T1000 (cell line): ENCODE results near the gene MPC1.
"Not testable (repeated sequence)": the region's sequence is repeated elsewhere in the genome, so short reads cannot be mapped to it uniquely, and the experiment has no call there.

Source experiments
- DNase-seq: peaks from one replicate; lab custom pipeline; 2025; ENCODE audit warnings: mixed read lengths; lab: John Stamatoyannopoulos, UW

Gene MPC1

DNA sequence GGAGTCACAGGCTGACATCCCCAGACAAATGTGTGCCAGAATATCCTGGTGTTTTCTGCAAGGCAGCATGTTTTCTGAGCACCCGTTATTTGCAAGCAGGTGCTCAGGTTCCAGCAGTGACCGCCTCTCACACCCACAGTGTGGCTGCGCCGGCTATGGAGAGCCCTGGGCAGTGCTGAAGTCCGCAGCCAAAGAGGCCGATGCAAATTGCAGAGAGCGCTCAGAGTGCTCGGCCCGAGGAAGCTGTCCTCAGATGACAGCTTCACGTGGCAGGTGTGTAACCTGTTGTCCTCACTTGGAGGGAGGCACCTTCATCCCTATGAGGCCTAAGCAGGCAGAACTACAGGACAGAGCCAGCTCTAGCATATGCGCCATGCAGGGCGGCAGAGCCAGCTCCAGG is 23.5 kb upstream of the MPC1 start:
- DNase-seq: no peak

DNA sequence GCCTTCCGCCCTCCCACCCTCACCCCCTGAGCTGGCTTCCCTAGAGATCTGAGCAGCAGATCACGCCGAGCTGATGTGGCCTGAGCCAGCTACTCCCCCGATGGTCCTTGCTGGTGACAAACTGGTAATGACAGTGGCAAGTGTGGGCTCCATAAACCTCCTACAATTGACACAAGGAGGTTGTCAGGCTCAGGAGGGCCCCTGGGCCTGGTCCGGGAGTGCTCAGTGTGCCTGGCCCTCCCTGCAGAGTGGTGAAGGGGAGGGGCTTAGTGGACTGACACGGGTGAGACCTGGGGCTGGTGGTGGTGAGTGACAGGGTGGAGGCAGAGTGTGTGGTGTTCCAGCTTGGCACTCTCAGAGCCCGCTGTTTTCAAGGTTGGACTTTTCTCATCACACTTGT is 22.6 kb upstream of the MPC1 start:
- DNase-seq: no peak

DNA sequence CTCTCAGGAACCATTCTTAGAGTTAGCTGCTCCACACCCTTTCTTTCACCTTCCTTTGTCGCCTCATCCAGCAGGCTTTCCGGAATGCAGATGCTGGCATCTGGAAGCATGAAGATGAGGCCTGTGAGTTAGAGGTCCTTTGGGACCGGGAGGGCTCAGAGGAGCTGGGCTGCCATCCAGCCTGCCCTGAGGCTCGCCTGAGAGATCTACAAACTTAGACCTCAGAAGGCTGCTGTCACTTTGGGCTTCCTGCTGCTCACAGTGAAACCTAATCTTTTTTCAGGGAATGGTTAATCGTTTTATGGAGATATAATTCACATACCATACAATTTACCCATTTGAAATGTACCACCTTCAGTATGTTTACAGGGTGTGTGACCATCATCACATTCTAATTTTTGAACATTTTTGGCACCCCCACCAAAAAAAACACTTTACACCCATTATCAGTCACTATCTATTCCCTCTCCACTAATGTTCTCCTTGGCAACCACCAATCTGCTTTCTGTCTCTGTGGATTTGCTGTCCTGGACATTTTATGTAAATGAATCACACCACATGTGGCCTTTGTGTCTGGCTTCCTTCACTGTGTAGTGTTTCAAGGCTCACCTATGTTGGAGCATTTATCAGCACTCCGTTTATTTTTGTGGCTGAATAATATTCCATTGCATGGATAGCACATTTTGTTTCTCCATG is 20.0 kb upstream of the MPC1 start:
- no peak for DNase-seq

DNA sequence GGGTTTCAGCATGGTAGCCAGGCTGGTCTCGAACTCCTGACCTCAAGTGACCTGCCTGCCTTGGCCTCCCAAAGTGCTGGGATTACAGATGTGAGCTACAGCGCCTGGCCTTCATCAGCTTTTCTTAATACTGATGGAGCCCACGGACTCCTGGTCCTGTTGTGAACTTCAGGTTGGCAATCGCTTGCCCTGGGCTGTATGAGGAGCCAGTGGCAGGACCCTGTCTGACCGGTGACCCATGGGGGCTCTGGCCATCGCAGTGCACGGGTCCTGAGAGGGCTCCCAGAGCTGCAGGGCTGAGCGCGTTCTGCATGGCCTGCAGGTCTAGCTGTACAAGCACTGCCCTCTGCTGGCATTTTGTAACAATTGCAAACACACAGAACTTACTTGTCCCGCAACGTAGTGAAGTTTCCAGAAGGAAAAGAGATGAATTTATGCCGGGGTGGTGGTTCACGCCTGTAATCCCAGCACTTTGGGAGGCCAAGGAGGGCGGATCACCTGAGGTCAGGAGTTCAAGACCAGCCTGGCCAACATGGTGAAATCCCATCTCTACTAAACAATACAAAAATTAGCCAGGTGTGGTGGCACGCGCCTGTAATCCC is 18.0 kb upstream of the MPC1 start:
- not testable (repeated sequence) for DNase-seq

DNA sequence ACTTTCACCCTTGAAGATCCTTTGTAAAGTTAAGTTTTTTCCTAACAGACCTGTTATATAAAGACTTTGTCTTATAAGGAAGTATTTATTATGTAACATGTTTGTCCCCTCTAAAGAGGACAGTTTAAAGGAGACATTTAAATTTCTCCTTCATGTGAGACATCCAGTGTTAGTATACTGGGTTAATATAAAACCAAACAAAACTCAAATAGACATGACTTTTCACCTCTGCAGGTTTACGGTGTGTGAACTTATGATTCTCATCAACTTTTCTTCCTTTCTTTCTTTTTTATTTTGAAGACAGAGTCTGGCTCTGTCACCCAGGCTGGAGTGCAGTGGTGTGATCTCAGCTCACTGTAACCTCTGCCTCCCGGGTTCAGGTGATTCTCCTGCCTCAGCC is 17.4 kb upstream of the MPC1 start:
- no peak for DNase-seq

DNA sequence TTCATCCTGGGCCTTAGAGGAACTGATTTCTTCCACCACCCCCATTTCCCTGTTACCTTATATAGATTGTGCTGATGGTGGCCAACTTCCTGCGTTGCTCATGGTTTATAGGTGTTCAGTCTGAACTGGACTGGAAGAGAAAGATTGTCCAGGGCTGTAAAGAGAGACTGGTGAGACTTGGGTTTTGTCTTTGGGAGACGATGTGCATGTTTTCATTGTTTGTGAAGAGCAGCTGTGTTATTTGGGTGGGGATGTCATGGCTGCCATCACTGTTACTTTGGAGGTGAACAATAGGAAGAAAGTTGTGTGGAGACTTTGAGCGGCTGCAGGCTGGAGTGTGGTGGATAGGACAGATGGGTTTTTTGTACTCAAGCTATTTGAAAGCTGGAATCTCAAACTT is 15.6 kb upstream of the MPC1 start:
- no peak for DNase-seq

DNA sequence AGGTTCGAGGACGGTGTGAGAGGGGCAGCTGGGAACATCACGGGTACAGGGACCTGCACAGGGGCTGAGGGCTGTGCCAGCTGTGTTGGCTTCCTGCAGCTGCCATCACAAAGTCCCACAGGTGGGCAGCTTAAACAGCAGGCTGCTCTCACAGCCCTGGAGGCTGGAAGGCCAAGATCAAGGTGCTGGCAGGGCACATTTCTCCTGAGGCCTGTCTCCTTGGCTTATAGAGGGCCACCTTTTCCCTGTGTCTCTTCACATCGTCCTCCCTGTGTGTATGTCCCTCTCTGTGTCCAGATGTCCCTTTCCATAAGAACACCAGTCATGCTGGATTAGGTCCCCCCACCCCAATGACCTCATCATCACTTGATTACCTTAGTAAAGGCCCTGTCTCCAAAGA is 15.1 kb upstream of the MPC1 start:
- no peak for DNase-seq

DNA sequence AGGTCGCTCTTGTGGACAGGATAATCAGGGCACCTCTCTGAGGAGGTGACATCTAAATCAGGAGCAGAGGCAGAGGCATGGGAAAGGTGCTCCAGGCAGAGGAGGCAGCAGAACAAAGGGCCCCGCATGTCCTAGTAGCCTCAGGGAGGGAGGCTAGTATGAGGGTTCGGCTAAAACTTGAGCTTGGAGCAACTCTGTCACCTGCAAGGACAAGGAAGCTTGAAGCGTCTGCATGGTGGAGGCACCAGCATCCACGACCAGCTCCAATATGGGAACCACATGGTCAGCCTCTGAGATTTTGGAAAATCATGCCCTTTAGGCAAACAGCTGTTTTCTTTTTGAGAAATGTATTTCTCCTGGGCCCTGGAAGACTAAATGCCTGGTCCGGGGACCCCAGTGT is 13.0 kb upstream of the MPC1 start:
- DNase-seq: no peak

DNA sequence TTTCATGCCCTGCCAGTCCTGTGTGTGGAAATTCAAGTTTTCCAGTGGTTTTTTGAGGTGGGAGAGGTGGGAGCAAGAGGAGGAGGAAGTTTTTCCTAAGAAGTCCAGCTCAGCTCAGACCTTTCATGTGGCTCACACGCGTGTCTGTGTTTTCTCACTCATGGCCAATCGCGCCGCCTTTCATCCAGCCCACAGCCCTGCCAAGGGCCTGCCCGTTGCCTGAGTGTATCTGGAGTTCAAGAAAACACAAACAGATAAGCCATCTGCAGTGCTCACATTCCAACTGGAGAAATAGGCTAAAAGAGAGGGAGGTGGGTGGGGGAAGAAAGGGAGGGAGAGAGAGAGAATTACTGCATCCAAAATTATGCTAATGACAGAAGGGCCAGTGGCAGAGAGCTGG is 12.6 kb upstream of the MPC1 start:
- no peak for DNase-seq

DNA sequence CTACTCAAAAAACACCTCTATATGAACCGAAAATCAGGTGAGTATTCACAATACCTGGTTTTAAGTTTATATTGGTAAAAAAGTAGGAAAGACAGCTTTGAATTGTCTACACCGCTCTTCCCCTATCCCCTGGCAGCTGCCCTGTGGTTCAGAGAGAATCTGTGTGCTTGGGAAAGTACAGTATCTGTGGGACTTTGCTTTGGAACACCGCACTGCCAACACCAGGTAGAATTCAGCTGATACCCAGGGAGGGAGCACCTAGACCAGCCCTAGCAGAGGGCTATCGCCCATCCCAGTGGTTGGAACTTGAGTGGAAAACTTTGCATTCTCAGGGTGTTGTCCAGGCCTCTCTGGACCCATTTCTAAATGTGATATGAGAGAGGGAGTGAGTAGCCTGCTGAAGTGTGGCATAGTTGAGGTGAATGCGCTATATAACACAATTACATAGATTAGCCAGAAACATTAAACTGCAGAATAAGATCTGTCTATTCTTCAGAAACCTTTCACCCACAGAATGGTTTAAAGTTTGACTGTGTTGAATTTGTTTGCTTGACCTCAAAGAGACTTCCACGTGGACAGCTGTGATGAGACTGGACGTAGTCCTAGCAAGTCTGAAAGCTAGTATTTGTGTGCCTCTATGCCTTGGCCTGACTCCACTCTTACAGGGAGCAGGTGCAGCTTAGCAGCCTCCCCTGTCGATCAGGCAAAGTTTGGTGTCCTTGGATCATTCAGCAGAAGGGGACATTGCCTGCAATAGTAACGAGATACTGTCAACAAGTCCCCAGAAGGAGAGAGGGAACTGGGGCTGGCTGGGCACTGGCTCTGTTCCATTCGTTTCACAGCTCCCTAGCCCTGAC is 11.5 kb upstream of the MPC1 start:
- DNase-seq: no peak

DNA sequence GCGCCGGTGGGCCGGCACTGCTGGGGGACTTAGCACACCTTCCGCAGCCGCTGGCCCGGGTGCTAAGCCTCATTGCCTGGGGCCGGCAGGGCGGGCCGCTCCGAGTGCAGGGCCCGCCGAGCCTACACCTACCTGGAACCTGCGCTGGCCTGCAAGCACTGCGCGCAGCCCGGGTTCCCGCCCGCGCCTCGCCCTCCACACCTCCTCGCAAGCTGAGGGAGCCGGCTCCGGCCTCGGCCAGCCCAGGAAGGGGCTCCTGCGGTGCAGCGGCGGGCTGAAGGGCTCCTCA is 10.7 kb upstream of the MPC1 start:
- no peak for DNase-seq

DNA sequence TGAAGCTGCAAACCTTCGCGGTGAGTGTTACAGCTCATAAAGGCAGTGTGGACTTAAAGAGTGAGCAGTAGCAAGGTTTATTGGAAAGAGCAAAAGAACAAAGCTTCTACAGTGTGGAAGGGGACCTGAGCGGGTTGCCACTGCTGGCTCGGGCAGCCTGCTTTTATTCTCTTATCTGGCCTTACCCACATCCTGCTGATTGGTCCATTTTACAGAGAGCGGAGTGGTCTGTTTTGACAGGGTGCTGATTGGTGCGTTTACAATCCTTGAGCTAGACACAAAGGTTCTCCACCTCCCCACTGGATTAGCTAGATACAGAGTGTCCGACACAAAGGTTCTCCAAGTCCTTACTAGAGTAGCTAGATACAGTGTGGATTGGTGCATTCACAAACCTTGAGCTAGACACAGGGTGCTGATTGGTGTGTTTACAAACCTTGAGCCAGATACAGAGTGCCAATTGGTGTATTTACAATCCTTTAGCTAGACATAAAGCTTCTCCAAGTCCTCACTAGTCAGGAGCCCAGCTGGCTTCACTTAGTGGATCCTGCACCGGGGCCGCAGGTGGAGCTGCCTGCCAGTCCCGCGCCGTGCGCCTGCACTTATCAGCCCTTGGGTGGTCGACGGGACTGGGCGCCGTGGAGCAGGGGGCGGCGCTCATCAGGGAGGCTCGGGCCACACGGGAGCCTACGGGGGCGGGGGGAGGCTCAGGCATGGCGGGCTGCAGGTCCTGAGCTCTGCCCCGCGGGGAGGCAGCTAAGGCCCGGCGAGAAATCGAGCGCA is 10.2 kb upstream of the MPC1 start:
- DNase-seq: not testable (repeated sequence)

DNA sequence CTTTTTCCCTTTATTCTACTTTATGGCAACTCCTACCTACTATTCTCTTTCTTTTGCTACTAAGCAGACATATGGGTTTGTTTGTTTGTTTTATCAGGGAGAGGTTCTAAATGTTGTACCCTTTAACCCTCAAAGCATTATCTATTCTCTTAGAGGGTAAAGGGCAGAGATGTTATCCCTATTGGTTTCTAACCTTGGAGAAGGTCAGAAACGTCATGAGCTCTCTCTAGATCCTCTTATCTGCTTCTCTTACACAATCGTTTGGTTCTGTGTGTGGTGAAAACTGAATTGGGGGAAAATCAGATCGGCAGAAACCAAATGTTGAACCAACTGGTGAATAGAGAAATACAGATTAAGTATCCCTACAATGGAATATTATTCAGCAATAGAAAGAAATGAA is 6.4 kb upstream of the MPC1 start:
- no peak for DNase-seq

DNA sequence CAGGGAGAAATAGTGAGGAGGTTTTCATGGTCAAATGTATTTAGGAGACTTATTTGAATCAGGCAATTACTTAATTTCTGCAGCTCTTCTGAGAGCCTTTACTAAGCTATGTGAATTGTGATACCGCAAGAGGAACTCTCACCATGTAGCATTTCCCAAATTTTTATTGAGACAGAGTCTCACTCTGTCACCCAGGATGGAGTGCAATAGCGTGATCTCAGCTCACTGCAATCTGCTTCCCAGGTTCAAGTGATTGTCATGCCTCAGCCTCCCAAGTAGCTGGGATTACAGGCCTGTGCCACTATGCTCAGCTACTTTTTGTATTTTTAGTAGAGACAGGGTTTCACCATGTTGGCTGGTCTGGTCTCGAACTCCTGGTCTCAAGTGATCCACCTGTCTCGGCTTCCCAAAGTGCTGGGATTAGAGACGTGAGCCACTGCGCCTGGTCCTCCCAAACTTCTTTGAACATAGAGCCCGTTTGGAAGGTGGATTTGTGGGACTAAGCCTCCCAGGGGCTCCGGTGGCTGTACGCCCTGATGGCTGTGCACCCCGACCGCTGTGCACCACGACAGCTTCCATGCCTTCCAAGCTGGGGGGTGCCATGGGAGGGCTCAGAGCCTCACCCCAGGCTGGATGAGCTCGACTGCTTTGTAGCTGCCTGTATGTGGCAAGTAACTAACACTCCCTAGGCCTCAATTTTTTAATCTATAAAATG is 5.7 kb upstream of the MPC1 start:
- DNase-seq: no peak

DNA sequence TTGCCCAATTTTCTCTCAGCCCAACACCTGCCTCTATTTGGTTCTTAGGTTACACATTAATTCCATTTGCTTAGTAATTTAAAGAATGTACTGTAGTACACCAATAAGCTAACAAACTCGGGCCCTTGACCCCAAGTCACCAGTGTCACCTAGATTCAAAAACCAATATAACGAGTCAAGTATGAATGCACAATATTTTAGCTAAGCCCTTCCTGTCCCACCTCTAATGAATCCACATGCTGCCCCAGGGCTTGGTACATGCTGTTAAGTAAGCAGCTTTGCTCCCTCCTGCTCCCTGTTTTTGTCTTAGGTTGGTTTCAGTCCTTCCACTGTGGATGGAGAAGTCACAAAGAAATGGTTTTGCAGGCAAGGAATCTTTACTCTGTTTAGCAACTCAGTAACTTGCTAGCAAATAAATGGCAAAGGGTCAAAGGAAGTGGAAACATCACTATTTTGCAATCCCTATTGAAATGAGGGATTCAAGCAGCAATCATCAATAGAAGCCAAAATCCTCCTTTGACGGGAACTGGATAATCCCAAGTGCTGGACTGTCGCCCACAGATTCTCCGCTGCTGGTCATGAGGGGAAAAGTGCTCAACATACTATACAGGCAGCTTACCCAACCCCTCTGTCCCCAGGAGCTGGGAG is 5.0 kb upstream of the MPC1 start:
- DNase-seq: no peak

DNA sequence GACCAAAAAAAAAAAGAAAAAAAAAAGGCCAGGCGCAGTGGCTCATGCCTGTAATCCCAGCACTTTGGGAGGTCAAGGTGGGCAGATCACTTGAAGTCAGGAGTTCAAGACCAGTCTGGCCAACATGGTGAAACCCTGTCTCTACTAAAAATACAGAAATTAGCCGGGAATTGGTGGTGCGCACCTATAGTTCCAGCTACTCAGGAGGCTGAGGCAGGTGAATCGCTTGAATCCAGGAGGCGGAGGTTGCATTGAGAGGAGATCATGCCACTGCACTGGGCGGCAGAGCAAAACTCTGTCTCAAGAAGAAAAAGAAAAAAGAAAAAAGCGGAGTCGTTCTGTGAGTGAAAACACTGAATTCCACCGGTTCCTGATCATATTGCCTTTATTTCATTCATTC is 4.4 kb upstream of the MPC1 start:
- not testable (repeated sequence) for DNase-seq

DNA sequence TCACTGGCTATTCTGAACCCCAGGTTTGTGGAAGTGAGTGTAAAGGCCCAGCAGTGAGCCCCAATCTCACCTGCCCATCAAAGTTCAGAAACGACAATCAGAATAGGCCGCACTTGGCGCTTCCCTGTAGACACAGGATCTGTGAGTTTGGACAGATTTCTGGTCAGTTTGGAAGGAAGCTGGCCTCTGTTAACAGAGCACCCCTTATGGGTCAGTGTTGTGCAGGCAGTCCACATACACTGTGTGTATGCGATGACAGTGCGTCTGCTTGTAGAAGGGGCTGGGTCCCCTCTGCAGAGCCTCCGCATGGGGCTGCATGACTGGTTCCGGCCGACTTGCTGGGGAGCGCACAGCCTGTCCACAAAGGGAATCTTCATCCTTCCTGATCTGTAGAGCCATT is 3.4 kb upstream of the MPC1 start:
- no peak for DNase-seq

DNA sequence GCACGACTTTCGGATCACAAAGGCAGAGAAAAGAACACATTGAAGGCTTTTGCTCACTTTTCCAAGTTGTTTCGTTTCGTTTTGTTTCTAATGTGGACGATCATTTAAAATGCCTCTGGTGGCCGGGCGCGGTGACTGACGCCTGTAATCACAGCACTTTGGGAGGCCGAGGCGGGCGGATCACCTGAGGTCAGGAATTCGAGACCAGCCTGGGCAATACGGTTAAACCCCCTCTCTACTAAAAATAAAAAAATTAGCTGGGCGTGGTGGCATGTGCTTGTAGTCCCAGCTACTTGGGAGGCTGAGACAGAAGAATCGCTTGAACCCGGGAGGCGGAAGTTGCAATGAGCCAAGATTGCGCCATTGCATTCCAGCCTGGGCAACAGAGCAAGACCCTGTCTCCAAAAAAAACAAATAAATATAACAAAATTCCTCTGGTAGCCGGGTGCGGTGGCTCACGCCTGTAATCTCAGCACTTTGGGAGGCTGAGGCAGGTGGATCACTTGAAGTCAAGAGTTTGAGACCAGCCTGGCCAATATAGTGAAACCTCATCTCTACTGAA is 1.1 kb upstream of the MPC1 start:
- not testable (repeated sequence) for DNase-seq

DNA sequence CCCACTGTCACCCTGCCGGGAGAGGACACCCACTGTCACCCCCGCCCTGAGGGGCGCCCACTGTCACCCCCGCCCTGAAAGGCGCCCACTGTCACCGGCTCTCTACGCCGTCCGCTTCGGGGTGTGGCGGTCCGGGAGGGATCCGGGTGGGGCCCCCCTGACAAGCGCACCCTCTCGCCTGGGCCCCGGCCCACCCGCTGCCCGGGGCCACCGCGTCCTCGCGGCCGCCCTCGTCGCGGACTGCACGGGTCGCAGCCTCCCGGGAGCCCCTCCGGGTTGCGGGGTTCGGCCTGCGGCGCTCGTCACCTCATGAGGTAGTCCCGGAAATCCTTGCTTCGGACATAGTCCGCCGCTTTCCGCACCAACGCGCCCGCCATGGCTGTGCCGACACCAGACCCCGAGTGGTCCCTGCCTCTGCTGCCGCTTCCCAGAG is 224 bp downstream of the MPC1 start:
- DNase-seq: no peak

DNA sequence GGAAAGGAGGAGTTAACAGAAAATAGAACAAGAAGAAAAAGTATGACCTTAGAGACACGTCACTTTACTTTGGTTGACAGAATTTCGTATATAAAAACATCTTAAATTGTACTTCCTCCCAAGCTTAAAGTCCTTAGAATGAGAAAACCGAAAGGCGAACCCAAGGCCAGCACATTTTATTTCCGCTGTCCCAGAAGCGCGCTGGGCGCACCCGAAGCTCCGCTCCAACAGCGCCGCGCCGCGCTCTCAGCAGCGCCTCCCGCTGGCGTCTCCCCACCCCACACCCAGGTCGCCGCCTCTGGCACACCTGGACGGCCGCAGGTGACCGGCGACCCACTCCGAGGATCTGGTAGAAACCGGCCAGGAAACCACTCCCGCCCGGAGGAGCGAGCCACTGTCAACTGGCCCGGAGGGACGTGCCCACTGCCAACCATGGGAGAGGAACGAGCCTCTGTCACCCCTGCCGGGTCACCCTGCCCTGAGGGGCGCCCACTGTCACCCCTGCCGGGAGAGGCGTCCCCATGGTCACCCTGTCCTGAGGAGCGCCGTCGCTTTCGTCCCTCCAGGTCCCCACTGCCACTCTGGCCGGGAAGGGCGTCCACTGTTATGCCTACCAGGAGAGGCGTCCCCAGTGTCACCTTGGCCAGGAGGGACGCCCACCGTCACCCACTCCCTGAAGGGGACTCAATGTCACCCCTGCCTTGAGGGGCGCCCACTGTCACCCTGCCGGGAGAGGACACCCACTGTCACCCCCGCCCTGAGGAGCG is 824 bp downstream of the MPC1 start:
- DNase-seq: no peak
